Measurements from ENCODE around the gene MARCHF9.
A peak's percentile ranks its signal among the peaks of the same experiment; 100 is the strongest.
"Not testable (repeated sequence)": the region's sequence is repeated elsewhere in the genome, so short reads cannot be mapped to it uniquely, and the experiment has no call there.

MARCHF9 gene, protein sequence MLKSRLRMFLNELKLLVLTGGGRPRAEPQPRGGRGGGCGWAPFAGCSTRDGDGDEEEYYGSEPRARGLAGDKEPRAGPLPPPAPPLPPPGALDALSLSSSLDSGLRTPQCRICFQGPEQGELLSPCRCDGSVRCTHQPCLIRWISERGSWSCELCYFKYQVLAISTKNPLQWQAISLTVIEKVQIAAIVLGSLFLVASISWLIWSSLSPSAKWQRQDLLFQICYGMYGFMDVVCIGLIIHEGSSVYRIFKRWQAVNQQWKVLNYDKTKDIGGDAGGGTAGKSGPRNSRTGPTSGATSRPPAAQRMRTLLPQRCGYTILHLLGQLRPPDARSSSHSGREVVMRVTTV

DNA sequence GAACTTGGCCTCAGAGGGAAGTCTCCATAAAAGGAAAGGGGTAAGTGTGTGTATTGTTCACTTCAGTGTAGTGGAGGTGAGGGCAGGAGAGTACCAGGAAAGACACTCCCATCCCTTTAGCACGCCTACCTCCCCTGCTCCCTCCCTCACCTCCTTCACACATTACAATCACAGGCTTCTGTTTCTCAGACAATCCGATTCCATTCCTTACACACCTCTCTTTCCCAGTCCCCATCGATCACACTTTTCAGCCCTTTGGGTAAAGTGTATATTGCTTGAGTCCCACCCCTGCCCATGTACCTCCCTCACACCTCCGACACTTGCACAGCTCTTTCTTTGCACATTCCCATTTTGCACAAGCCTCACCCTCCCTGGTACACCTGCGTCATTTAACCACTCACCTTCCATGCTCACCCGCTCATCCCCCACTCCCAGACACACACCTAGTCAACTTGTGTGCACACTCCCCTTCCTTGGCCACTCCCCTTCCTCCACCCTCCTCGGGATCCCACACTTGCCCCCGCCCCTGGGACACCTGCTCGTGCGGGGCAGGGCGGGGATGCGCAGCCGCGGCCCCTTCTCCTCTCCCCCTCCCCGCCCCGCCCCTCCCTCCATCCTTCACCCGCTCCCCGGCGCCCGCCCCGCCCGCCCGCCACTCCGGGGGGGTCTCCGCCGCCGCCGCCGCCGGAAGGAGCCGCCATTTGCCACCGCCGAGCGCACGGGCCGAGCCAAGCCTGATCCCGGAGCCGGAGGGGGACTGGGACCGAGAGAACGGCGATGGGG lies at the start of gene MARCHF9:
MARCHF9 (plus strand) TSS at position 693 of the 783 bp plus-strand sequence. CDS start 426 bp downstream, outside the sequence.
- intact Hi-C loops (cut with DNase I) = no loop called here
- peak in 4 of 10 donors; percentile 39 to 93 (median 72) for DNase-seq

DNA sequence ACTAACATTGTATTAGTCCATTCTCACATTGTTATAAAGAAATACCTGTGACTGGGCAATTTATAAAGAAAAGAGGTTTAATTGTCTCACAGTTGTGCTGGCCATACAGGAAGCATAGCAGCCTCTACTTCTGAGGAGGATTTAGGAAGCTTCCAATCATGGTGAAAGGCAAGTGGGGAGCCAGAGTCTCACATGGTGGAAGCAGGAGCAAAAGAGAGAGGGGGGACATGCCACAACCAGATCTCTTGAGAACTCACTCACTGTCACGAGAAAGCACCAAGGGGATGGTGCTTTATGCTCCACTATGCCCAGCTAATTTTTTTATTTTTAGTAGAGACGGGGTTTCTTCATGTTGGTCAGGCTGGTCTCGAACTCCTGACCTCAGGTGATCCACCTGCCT lies 47.7 kb upstream of the MARCHF9 start:
- DNase-seq = no peak
- intact Hi-C loops (cut with DNase I) = no loop called here

DNA sequence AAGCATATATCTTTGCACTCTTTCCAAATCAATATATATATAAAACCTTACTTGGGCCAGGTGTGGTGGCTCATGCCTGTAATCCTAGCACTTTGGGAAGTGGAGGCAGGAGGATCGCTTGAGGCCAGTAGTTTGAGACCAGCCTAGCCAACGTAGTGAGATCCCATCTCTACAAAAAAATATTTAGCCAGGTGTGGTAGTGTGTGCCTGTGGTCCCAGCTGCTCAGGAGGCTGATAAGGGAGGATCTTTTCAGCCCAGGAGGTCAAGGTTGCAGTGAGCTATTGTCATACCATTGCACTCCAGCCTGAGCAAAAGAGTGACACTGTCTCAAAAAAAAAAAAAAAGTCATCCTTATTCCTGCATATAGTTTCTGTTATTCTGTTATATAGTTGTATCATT lies 46.6 kb upstream of the MARCHF9 start:
- intact Hi-C loops (cut with DNase I) = no loop called here
- DNase-seq = no peak

DNA sequence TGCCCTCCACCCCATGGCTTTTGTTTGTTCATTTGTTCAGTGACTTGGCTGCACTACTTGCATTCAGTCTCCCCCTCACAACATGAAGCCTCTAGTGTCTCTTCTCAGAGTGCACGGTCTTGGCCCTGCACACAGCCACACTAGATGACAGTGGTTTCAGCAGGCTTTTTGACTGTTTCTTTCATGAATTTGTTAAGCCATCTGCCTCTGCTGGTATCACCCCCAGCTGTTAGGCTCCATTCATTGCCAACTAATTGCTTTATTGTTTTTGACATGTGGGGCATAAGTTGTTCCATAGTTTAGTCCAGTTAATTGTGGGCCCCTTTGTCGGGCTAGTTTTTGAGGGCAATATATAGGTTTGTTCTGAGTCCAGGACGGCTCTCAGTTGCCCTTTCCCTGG lies 42.2 kb upstream of the MARCHF9 start:
- no peak for DNase-seq
- intact Hi-C loops (cut with DNase I) = no loop called here

DNA sequence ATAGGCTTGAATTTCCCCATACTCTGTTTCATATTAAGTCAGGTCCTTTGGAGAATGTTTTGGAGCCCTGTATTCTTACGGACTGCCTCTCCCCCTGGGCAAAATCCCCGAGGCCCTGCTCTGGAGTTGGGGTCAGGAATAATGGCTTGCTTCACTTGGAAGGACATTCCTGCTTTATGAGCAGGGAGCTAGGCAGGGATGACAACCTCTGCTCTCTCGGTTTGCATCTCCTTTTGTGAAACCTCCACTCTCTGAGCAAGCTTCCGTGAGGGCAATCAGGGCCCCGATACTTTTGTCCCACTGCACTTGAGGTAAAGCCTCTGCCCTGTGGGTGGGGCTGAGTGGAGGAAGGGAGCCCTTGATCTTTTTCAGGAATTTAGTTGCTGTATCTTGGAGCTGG lies 41.7 kb upstream of the MARCHF9 start:
- intact Hi-C loops (cut with DNase I) = no loop called here

DNA sequence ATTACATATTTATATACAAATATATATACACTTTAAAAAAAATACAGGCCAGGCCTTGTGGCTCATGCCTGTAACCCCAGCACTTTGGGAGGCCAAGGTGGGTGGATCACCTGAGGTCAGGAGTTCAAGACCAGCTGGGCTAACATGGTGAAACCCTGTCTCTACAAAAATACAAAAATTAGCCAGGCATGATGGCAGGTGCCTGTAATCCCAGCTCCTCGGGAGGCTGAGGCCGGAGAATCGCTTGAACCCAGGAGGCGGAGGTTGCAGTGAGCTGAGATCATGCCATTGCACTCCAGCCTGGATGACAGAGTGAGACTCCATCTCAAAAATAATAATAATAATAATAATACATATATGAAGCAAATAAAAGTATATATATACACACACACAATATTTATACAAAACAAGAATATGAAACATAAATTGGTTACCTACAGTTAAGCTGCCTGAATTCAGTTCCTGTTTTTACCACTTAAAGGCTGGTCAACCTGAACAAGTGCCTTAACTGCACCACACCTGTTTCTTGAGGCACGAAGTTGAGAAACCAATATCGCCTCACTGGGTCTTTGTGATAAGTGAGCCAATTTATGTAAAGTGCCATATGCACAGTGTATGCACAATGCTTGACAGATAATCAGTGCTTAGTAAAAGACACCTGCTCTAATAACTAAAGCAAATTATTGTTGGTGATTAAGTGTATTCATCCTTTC lies 39.7 kb upstream of the MARCHF9 start:
- intact Hi-C loops (cut with DNase I) = not testable (repeated sequence)

More for the DNA sequence above, 41.7 kb upstream of the MARCHF9 start:
- no peak for DNase-seq

DNA sequence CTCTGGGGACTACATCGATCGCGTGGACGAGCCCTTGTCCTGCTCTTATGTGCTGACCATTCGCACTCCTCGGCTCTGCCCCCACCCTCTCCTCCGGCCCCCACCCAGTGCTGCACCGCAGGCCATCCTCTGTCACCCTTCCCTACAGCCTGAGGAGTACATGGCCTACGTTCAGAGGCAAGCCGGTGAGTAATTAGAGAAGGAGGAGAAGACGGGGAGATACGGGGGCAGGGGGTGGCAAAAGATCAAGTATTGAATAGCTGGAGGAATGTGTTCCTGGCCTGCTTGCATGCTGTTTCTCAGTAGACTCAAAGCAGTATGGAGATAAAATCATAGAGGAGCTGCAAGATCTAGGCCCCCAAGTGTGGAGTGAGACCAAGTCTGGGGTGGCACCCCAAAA lies 39.1 kb upstream of the MARCHF9 start:
- DNase-seq = no peak
- intact Hi-C loops (cut with DNase I) = no loop called here

More for the DNA sequence above, 39.7 kb upstream of the MARCHF9 start:
- not testable (repeated sequence) for DNase-seq

DNA sequence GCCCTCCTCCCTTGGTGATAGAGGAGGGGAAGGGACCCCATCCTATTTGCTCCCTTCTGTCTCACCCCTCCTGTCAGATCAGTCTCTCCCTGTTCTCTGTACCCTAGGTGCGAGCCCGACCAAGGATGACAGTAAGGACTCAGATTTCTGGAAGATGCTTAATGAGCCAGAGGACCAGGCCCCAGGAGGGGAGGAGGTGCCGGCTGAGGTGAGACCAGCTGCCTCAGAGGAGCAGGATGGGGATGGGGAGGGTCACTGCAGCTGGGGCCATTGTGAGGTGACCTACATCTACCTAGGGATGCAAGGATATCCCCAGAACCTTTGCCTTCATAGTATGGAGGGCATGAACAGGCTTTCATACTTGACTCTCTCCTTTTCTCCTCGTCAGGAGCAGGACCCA lies 38.6 kb upstream of the MARCHF9 start:
- intact Hi-C loops (cut with DNase I) = no loop called here
- DNase-seq = peak in 1 of 10 donors; percentile 66

DNA sequence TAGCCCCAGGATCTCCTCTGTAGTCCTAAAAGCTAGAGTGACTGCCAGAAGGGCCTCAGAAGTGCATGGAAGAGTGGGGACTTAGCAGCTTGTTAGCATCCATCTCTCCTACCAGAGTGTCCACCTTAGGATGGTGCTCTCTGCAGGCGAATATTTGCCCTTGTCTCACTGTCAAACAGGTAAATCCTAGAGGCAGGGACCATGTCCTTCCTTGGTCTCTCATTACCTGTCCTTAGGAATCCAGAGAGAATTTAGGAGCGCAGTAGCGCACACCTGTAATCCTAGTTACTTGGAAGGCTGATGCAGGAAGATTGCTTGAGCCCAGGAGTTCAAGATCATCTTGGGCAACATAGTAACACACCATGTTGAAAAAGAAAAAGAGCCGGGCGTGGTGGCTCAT lies 37.8 kb upstream of the MARCHF9 start:
- no peak for DNase-seq
- intact Hi-C loops (cut with DNase I) = no loop called here

DNA sequence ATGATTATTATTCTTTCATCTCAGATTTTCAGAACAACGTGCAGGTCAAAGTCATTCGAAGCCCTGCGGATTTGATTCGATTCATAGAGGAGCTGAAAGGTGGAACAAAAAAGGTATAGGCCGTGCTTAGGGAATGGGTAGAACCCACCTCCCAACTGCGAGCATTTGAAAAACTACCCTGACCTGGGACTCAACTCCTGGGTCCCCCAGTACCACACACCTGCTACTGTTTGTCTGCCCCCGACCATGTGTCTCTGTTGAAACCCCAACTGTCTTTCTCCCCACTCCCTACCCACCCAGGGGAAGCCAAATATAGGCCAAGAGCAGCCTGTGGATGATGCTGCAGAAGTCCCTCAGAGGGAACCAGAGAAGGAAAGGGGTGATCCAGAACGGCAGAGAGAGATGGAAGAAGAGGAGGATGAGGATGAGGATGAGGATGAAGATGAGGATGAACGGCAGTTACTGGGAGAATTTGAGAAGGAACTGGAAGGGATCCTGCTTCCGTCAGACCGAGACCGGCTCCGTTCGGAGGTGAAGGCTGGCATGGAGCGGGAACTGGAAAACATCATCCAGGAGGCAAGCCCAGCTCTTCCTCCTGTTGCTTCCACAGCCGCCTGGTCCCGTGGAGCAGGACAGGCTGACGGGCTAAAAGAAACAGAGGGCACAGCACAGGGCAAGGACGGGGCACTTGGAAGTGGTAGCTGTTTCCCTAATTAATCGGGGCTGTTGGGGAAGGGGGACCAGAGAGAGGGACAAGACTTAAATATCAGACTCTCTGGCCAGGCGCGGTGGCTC lies 36.9 kb upstream of the MARCHF9 start:
- DNase-seq = no peak
- intact Hi-C loops (cut with DNase I) = no loop called here

DNA sequence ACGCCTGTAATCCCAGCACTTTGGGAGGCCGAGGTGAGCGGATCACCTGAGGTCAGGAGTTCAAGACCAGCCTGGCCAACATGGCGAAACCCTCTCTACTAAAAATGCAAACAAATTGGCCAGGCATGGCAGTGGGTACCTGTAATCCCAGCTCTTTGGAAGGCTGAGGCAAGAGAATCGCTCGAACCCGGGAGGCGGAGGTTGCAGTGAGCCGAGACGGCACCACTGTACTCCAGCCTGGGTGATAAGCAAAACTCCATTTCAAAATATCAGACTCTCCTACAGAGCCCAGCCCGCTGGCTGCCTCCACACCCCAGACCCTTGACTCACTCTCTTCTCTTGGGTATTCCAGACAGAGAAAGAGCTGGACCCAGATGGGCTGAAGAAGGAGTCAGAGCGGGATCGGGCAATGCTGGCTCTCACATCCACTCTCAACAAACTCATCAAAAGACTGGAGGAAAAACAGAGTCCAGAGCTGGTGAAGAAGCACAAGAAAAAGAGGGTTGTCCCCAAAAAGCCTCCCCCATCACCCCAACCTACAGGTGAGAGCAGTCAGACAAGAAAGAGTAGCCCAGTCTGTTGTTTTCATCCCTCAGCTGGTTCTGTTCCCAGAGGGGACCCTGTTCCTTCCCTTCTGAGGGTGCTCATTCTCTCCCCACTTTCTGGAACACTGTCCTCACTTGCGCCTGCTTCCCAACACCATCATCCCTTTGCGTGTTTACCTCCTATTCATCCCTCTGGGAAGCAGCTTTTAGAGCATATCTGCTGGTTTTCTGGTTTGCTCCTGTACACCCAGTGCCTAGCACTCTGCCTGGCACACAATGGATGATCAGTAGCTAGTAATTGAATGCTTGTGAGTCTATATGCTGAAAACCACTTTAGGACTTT lies 36.0 kb upstream of the MARCHF9 start:
- no peak for DNase-seq
- intact Hi-C loops (cut with DNase I) = no loop called here

DNA sequence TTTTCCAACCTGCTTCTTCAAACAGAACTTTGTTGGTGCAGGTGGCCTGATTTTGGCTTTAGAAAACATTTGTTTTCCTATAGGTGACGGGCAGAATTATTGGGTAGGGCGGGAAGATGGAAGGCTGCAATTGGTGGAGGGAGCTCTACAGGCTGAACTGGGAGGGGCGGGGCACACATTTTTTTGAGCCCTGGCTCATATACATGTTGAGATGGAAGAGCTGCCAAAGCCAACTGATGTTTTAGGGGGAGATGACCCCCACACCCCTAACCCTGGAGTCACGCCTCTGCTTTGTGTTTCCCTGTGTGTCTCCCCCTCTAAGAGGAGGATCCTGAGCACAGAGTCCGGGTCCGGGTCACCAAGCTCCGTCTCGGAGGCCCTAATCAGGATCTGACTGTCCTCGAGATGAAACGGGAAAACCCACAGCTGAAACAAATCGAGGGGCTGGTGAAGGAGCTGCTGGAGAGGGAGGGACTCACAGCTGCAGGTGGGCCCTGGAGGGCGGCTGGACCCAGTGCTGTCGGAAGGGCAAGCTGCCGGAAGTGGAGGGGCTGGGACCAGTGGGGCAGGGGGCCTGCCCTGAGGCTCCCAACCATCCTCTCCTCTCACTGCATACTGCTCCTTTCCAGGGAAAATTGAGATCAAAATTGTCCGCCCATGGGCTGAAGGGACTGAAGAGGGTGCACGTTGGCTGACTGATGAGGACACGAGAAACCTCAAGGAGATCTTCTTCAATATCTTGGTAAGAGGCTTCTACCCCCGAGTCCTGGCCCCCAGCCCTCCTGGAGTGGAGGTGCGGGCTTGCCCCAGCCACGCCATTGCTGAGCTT lies 34.9 kb upstream of the MARCHF9 start:
- DNase-seq = no peak
- intact Hi-C loops (cut with DNase I) = no loop called here

DNA sequence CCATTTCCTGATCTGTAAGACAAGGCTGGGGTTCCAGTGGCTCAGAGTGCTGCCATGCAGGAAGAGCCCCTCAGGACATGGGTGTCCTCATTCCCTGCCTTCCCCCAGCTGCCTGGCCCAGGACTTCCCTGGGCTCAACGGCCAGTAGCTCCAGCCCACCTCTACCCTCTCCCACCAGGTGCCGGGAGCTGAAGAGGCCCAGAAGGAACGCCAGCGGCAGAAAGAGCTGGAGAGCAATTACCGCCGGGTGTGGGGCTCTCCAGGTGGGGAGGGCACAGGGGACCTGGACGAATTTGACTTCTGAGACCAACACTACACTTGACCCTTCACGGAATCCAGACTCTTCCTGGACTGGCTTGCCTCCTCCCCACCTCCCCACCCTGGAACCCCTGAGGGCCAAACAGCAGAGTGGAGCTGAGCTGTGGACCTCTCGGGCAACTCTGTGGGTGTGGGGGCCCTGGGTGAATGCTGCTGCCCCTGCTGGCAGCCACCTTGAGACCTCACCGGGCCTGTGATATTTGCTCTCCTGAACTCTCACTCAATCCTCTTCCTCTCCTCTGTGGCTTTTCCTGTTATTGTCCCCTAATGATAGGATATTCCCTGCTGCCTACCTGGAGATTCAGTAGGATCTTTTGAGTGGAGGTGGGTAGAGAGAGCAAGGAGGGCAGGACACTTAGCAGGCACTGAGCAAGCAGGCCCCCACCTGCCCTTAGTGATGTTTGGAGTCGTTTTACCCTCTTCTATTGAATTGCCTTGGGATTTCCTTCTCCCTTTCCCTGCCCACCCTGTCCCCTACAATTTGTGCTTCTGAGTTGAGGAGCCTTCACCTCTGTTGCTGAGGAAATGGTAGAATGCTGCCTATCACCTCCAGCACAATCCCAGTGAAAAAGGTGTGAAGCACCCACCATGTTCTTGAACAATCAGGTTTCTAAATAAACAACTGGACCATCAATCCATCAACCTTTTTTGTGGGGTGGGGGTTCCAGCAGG lies 34.0 kb upstream of the MARCHF9 start:
- DNase-seq = peak in 1 of 10 donors; percentile 63
- intact Hi-C loops (cut with DNase I) = no loop called here

DNA sequence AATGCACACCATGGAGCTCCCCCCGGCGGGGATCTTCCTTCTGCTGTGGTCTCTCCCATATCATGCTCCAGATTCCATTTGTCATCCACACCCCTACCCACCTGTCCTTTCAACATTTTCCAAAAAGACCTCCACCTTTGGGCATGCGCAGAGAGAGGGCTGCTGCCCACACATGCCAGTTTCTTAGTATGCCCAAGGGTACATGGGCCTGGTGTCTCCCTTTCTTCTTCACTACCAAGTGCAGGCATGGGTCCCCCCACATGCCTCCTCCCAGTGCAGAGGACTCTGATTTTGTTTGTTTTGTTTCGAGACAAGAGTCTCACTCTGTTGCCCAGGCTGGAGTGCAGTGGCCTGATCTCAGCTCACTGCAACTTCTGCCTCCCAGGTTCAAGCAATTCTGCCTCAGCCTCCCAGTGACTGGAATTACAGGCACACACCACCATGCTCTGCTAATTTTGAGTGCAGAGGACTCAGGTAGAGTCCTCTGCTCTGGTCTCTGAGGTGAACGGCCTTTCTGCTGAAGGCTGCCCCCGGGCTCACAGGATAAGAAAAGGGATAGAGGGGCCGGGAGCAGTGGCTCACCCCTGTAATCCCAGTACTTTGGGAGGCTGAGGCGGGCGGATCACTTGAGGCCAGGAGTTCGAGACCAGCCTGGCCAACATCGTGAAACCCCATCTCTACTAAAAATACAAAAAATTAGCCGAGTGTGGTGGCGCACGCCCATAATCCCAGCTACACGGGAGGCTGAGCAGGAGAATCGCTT lies 32.9 kb upstream of the MARCHF9 start:
- peak in 2 of 10 donors; percentile 54 to 62 for DNase-seq
- intact Hi-C loops (cut with DNase I) = not testable (repeated sequence)

DNA sequence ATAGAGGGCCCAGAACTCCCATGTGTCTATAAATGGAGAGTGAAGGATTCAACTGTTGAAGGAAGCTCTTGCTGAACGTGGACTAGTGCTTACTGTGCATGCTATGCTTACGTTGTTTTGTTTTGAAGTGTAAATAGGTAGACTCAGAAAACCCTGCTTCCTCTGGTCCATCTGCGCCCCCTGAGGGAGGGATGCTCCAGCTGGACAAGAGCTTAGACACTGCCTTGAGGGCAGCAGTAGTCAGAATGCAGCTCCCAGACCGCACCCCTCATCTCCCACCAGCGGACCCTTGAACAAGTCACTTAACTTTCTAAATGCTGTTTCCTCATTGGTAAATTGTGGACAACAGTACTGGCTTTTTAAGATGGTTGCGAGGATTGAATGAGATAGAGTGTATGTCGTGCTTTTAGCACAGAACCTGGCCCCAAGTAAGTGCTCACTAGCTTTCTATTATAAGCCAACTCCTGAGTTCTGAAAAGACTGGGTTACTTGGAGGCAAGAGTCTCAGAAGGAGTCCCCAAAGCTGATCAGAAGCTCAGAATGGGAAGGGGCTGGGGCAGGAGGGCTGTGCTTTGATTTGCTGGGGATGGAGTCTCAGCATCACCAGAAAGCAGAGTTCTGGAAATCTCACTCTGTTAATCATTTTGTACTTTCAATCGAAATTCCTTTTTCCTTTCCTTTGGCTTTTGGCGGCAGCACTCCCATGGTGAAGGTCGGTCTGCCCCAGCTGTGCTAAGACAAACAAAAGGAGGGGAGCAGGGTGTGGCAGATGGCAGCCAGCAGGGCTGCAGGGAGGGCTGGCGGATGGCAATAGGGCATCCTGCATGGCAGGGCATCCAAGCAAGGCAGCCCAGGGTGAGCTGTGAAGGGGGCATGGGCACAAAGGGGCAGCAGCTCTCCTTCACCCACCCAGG lies 31.9 kb upstream of the MARCHF9 start:
- peak in 1 of 10 donors; percentile 66 for DNase-seq
- intact Hi-C loops (cut with DNase I) = no loop called here

DNA sequence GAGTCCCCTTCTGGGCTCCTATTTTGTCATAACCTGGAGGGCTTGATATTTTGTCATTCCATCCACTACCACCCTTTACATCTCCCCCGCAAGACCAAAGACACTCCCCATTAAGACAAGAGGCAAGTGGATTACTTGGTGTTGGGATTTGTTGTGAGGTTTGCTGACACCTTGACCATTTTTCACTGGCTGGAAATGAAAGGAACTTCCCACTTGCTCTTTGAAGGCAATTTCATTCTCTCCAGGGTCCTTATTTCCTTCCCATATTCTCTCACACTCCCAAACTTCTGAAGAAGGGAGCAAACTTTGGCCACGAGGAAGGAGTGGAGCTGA lies 31.3 kb upstream of the MARCHF9 start:
- no peak for DNase-seq
- intact Hi-C loops (cut with DNase I) = no loop called here
